ENCODE measurements around the gene ACTL6B. TPM values are rescaled to one million over a fixed set of nuclear protein-coding genes. Genes with fewer than 3 reads are reported as not detected.

Gene ACTL6B
- total and polyA plus RNA-seq, 9 of the 15 experiments (the other 6 are each of a cell fraction or from before 2014, with no cell fraction given): not detected

- no peak for TF ChIP-seq E2F3 (CRISPR knock-in tag; IDR thresholded peaks at IDR 0.05)
- TF ChIP-seq HNRNPLL (IDR thresholded peaks at IDR 0.05; ENCODE audit: low read depth, low read length, poor library complexity, severe bottlenecking): peak; percentile 12
- no peak for TF ChIP-seq MAZ (CRISPR knock-in tag; conservative IDR thresholded peaks at IDR 0.05 in 1 of 2, IDR thresholded peaks at IDR 0.05 in 1 of 2)
- no peak for TF ChIP-seq ZNF76 (CRISPR knock-in tag; IDR thresholded peaks at IDR 0.05; ENCODE audit: borderline replicate concordance)
- no peak for TF ChIP-seq ZNF197 (CRISPR knock-in tag; IDR thresholded peaks at IDR 0.05; ENCODE audit: low read depth)
- no peak for TF ChIP-seq CAMTA2 (CRISPR knock-in tag; conservative IDR thresholded peaks at IDR 0.05)
- TF ChIP-seq ZBTB11 (CRISPR knock-in tag; IDR thresholded peaks at IDR 0.05): 0 out of 6 replicates have a peak, but pooled peaks of 1 of the 3 experiments have one; percentile 16
- TF ChIP-seq CREB1 (IDR thresholded peaks at IDR 0.05): no peak
- no peak for TF ChIP-seq CREB1 (CRISPR knock-in tag; IDR thresholded peaks at IDR 0.05)
- TF ChIP-seq CTBP1 (IDR thresholded peaks at IDR 0.05; ENCODE audit: borderline replicate concordance): no peak
- no peak for TF ChIP-seq FOXK1 (CRISPR knock-in tag; IDR thresholded peaks at IDR 0.05; ENCODE audit: borderline replicate concordance)
- TF ChIP-seq ZFP30 (CRISPR knock-in tag; IDR thresholded peaks at IDR 0.05; ENCODE audit: borderline replicate concordance): no peak
- 0 out of 2 replicates have a peak, but pooled peaks have one; percentile 6 for TF ChIP-seq CREB3L1 (IDR thresholded peaks at IDR 0.05; ENCODE audit: borderline replicate concordance, low read depth)
- no peak for TF ChIP-seq SMAD2 (IDR thresholded peaks at IDR 0.05; ENCODE audit: low read depth, low read length)
- no peak for TF ChIP-seq BCLAF1 (IDR thresholded peaks at IDR 0.05; ENCODE audit: borderline replicate concordance in 1 of 2, control insufficient read depth in 1 of 2, low read depth in 2 of 2, low read length in 1 of 2)
- no peak for TF ChIP-seq MYC (IDR thresholded peaks at IDR 0.05; ENCODE audit: low read depth, low read length)
- TF ChIP-seq MYC (CRISPR knock-in tag; IDR thresholded peaks at IDR 0.05; ENCODE audit: borderline replicate concordance, low read depth): peak; percentile 16; the same call in 1 of the 2 replicates
Observed at GRCh38 chr7:100639995-100640516, 16.2 kb downstream of the ACTL6B start (continued).

Data from K562 (cell line).